SK-N-SH (cell line): ENCODE data around the gene SLC6A20. TPM values are rescaled to one million over a fixed set of nuclear protein-coding genes. Genes with fewer than 3 reads are reported as not detected.

Experiments
- CTCF ChIA-PET: fragments of 300-600, 350-600 bp; formaldehyde crosslinking; extraction: SDS; loops from one replicate; lab custom pipeline; 2021; lab: Yijun Ruan, JAX
- POLR2A ChIA-PET: fragments of 350-600 bp; sonication (Branson Sonifier 250); formaldehyde crosslinking; extraction: SDS; loops from one replicate; lab custom pipeline; 2020; ENCODE audit warnings: antibody characterized with exemption, inconsistent platforms; lab: Yijun Ruan, JAX
- DNase-seq: peaks from one replicate; pipeline ENCODE4 v3.0.0; 2012
- H2AFZ ChIP-seq: fragments of 200-600 bp; sonication (generic); 2 replicates; pipeline ENCODE4 v1.8.1; 2016; ENCODE audit warnings: antibody characterized with exemption, mild to moderate bottlenecking, low read depth
- H3F3A ChIP-seq: fragments of 200-600 bp; sonication (generic); replicated peaks from 2 replicates; pipeline ENCODE3; 2016; ENCODE audit warnings: antibody characterized with exemption, mild to moderate bottlenecking; ENCODE audit not compliant: insufficient read depth
- H3K27ac ChIP-seq, 2 experiments: fragments of 200-500 bp in 1 of 2; fragments of 200-600 bp in 1 of 2; sonication (Bioruptor generic) in 1 of 2; sonication (generic), shearing (Covaris generic) in 1 of 2; 2 replicates each; pipeline versions ENCODE4 v1.5.1 to v1.6.1; 2014 to 2016; ENCODE audit warnings: low read depth in 2 of 2, inconsistent platforms in 1 of 2, low read length in 1 of 2, mild to moderate bottlenecking in 1 of 2, mixed read lengths in 1 of 2
- H3K27me3 ChIP-seq: fragments of 200-600 bp; sonication (generic), shearing (Covaris generic); 2 replicates; pipeline ENCODE4 v1.6.1; 2016; ENCODE audit warnings: mixed run types; ENCODE audit not compliant: insufficient read depth
- H3K36me3 ChIP-seq, 2 experiments: fragments of 200-500 bp in 1 of 2; fragments of 200-600 bp in 1 of 2; sonication (Bioruptor generic) in 1 of 2; sonication (generic) in 1 of 2; replicated peaks in 1 of 2; 2 replicates each; pipeline versions ENCODE3 to v1.5.1; 2014 to 2016; ENCODE audit warnings: low read length in 1 of 2, mild to moderate bottlenecking in 1 of 2; ENCODE audit not compliant: insufficient read depth in 2 of 2, control insufficient read depth in 1 of 2
- H3K4me1 ChIP-seq, 2 experiments: fragments of 200-500 bp in 1 of 2; fragments of 200-600 bp in 1 of 2; sonication (Bioruptor generic) in 1 of 2; sonication (generic), shearing (Covaris generic) in 1 of 2; 2 replicates each; pipeline versions ENCODE4 v1.5.1 to v1.6.1; 2014 to 2016; ENCODE audit warnings: low read depth in 1 of 2, low read length in 1 of 2, mixed run types in 1 of 2; ENCODE audit not compliant: insufficient read depth in 2 of 2, control insufficient read depth in 1 of 2
- H3K4me2 ChIP-seq: fragments of 200-600 bp; sonication (generic), shearing (Covaris generic); 2 replicates; pipeline ENCODE4 v1.6.1; 2017; ENCODE audit warnings: mixed run types
- H3K4me3 ChIP-seq, 2 experiments: fragments of 200-500 bp in 1 of 2; fragments of 200-600 bp in 1 of 2; sonication (Bioruptor generic) in 1 of 2; sonication (generic), shearing (Covaris generic) in 1 of 2; 2 replicates each; pipeline versions ENCODE4 v1.5.1 to v1.8.1; 2014 to 2016; ENCODE audit warnings: low read depth in 2 of 2, inconsistent platforms in 1 of 2, low read length in 1 of 2, mild to moderate bottlenecking in 1 of 2, mixed read lengths in 1 of 2, moderate library complexity in 1 of 2
- H3K79me2 ChIP-seq: fragments of 200-600 bp; sonication (generic); 2 replicates; pipeline ENCODE4 v1.8.1; 2017; ENCODE audit warnings: mild to moderate bottlenecking; ENCODE audit not compliant: insufficient read depth
- H3K9ac ChIP-seq: fragments of 200-600 bp; sonication (generic); 2 replicates; pipeline ENCODE4 v1.6.1; 2017; ENCODE audit warnings: mixed run types
- H3K9me2 ChIP-seq: fragments of 200-600 bp; sonication (generic); 2 replicates; pipeline ENCODE4 v1.6.1; 2017; ENCODE audit warnings: mixed run types
- H3K9me3 ChIP-seq: fragments of 200-600 bp; sonication (generic); 2 replicates; pipeline ENCODE4 v1.6.1; 2017; ENCODE audit warnings: mixed run types, mild to moderate bottlenecking, moderate library complexity
- H4K20me1 ChIP-seq: fragments of 200-600 bp; sonication (generic); 2 replicates; pipeline ENCODE4 v1.6.1; 2017; ENCODE audit warnings: mild to moderate bottlenecking, mixed run types; ENCODE audit not compliant: insufficient read depth
- CHD2 ChIP-seq: fragments of 150-350 bp; IDR thresholded peaks from 2 replicates; pipeline ENCODE4 v1.6.1; 2018; ENCODE audit warnings: low read length; ENCODE audit not compliant: partially characterized antibody
- EZH2phosphoT487 ChIP-seq: fragments of 200-600 bp; sonication (generic); IDR thresholded peaks from 2 replicates; pipeline ENCODE4 v1.6.1; 2017; ENCODE audit warnings: low read depth, mixed run types, mild to moderate bottlenecking, antibody characterized with exemption, moderate library complexity, borderline replicate concordance
- IRF3 ChIP-seq: fragments of 150-350 bp; IDR thresholded peaks from 2 replicates; pipeline ENCODE4 v1.6.1; 2016; ENCODE audit warnings: mild to moderate bottlenecking, low read depth, low read length
- MAX ChIP-seq: IDR thresholded peaks from 2 replicates; pipeline ENCODE4 v1.4.0; 2012; ENCODE audit warnings: low read depth
- MEF2A ChIP-seq: IDR thresholded peaks from 2 replicates; pipeline ENCODE4 v1.4.0; 2012; ENCODE audit warnings: low read depth, borderline replicate concordance
- PBX3 ChIP-seq: IDR thresholded peaks from 2 replicates; pipeline ENCODE4; 2012
- POLR2AphosphoS5 ChIP-seq: IDR thresholded peaks from 2 replicates; pipeline ENCODE4 v1.6.1; 2012; ENCODE audit warnings: low read depth, low read length
- RCOR1 ChIP-seq: fragments of 150-350 bp; IDR thresholded peaks from 2 replicates; pipeline ENCODE4 v1.6.1; 2017; ENCODE audit warnings: antibody characterized with exemption, low read length
- RFX5 ChIP-seq: IDR thresholded peaks from 2 replicates; pipeline ENCODE4 v1.6.1; 2012; ENCODE audit warnings: mild to moderate bottlenecking, improper control_type of control experiment, low read length
- RXRA ChIP-seq: IDR thresholded peaks from 2 replicates; pipeline ENCODE4 v1.4.0; 2012; ENCODE audit warnings: low read depth, mild to moderate bottlenecking, borderline replicate concordance
- SIN3A ChIP-seq: IDR thresholded peaks from 2 replicates; pipeline ENCODE4 v1.6.1; 2012; ENCODE audit warnings: low read depth, mild to moderate bottlenecking, low read length, moderate library complexity, borderline replicate concordance
- TAF1 ChIP-seq: IDR thresholded peaks from 2 replicates; pipeline ENCODE4 v1.6.1; 2012; ENCODE audit warnings: low read depth, mild to moderate bottlenecking, low read length, moderate library complexity, borderline replicate concordance
- TCF12 ChIP-seq: IDR thresholded peaks from 2 replicates; pipeline ENCODE4 v1.4.0; 2012
- USF1 ChIP-seq: IDR thresholded peaks from 2 replicates; pipeline ENCODE4 v1.4.0; 2012; ENCODE audit warnings: low read depth, borderline replicate concordance
- YY1 ChIP-seq: IDR thresholded peaks from 2 replicates; pipeline ENCODE4 v1.4.0; 2012; ENCODE audit warnings: low read depth, mild to moderate bottlenecking
- WGBS: methylation state at CpG from one replicate; pipeline ENCODE4 v1.1.6; 2017; ENCODE audit warnings: low lambda C conversion rate; 5-methylcytosine and 5-hydroxymethylcytosine counted together
- polyA plus RNA-seq, 3 experiments: library from polyadenylated mRNA; depleted of rRNA; stranded (reverse); fragments of >200 nt; gene quantifications; 2 replicates each; pipeline ENCODE4 v1.2.3, GENCODE V29; 2012
- TF ChIP-seq, protein P1 (sequence below): fragments of 200-600 bp; sonication (generic); IDR thresholded peaks from 2 replicates; pipeline ENCODE4 v1.6.1; 2017; ENCODE audit warnings: antibody characterized with exemption, mild to moderate bottlenecking, moderate library complexity
- TF ChIP-seq, protein P2 (sequence below): fragments of 150-350 bp; IDR thresholded peaks from 2 replicates; pipeline ENCODE4 v1.6.1; 2017; ENCODE audit warnings: antibody characterized with exemption, low read length, low read depth, borderline replicate concordance

The SLC6A20 gene
- polyA plus RNA-seq, 1 of the 3 experiments (the other 2 are of a cell fraction) = not detected

DNA sequence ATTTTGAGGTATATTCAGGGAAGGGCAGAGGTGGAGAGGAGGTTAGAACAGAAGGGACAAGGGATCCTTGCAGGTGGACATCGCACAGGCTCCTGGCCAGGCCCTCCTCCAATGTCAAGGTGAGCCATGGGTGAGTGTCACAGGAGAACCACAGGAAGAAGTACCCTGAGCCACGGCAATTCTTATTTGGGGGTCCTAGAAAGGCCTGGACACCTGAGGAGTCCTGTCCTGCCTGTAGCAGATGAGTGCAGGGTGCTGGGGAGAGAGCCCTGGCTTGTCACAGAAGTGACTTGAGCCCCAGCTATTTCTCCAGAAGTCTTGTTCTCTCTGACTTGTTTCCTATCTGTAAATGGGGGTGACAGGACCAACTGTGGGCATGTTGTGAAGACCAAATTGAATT lies 4.3 kb downstream of the SLC6A20 start (continued):
- TF ChIP-seq, protein P1, sequence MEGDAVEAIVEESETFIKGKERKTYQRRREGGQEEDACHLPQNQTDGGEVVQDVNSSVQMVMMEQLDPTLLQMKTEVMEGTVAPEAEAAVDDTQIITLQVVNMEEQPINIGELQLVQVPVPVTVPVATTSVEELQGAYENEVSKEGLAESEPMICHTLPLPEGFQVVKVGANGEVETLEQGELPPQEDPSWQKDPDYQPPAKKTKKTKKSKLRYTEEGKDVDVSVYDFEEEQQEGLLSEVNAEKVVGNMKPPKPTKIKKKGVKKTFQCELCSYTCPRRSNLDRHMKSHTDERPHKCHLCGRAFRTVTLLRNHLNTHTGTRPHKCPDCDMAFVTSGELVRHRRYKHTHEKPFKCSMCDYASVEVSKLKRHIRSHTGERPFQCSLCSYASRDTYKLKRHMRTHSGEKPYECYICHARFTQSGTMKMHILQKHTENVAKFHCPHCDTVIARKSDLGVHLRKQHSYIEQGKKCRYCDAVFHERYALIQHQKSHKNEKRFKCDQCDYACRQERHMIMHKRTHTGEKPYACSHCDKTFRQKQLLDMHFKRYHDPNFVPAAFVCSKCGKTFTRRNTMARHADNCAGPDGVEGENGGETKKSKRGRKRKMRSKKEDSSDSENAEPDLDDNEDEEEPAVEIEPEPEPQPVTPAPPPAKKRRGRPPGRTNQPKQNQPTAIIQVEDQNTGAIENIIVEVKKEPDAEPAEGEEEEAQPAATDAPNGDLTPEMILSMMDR = no peak
- no peak for TF ChIP-seq USF1
- TF ChIP-seq, protein P2, sequence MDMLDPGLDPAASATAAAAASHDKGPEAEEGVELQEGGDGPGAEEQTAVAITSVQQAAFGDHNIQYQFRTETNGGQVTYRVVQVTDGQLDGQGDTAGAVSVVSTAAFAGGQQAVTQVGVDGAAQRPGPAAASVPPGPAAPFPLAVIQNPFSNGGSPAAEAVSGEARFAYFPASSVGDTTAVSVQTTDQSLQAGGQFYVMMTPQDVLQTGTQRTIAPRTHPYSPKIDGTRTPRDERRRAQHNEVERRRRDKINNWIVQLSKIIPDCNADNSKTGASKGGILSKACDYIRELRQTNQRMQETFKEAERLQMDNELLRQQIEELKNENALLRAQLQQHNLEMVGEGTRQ = no peak
- no peak for TF ChIP-seq PBX3
- no peak for TF ChIP-seq SIN3A

DNA sequence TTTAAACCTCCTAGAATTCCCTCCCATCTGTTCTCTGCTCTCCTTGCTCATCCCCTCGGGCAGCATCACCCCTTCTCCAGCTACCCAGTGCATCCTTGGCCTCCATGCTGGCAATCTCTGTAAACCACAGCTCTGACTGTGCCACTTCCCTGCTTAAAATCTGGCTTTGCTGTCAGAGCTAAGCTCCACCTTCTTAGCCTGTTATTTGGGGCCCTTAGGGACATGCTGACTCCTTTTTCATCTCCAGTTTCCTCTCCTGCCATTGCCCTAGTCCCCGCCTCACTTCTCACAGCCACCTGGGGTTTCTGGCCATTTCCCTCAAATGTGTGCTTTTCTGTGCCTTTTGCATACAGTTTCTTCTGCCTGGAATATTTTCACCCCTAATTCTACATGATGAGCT lies 5.7 kb downstream of the SLC6A20 start:
- Histone ChIP-seq H3K27me3 (peaks cover 11% of the 10 kb centered on the region), H3K9ac (no peak overlapping the region), H3K4me2 (no peak overlapping the region), H3K27ac (no peak overlapping the region), H3K9me2 (no peaks in the 10 kb centered on the region), H3F3A (no peaks in the 10 kb centered on the region), H3K9me3 (no peaks in the 10 kb centered on the region; the same call in 1 of the 2 replicates), H3K36me3 (no peaks in the 10 kb centered on the region), H2AFZ (no peak overlapping the region), H4K20me1 (no peaks in the 10 kb centered on the region), H3K79me2 (no peaks in the 10 kb centered on the region), H3K4me1 (no peaks in the 10 kb centered on the region), H3K4me3 (no peak overlapping the region)
- ChIA-PET CTCF (interaction anchor here (0.5 kb wide), 1 partner anchor 37 kb away, joined by 3 read pairs; no protein-coding TSS in a partner anchor), POLR2A (no interaction called here)
- DNase-seq = no peak
- no peak for TF ChIP-seq RXRA
- TF ChIP-seq RCOR1 = no peak
- TF ChIP-seq MAX = no peak
- TF ChIP-seq IRF3 = no peak
- TF ChIP-seq, protein P2 = no peak
- no peak for TF ChIP-seq MEF2A
- TF ChIP-seq YY1 = no peak
- TF ChIP-seq TCF12 = no peak
- no peak for TF ChIP-seq RFX5
- TF ChIP-seq EZH2phosphoT487 = no peak
- no peak for TF ChIP-seq CHD2
- TF ChIP-seq TAF1 = no peak
- TF ChIP-seq POLR2AphosphoS5 = no peak
- WGBS = 21% methylated on average over 2 of the region's 2 CpGs
